Left kidney (tissue), 2 donors: ENCODE results near the gene ZNF786. TPM values are rescaled to one million over a fixed set of nuclear protein-coding genes. Genes with fewer than 3 reads are reported as not detected.
"Not testable (repeated sequence)": the region's sequence is repeated elsewhere in the genome, so short reads cannot be mapped to it uniquely, and the experiment has no call there.

Experiments used
- DNase-seq: peaks from one replicate; pipeline ENCODE4 v3.0.0-alpha.2; 2013
- polyA plus RNA-seq: library from polyadenylated mRNA; unstranded; fragments of 120-200 nt; gene quantifications from one replicate; pipeline ENCODE4 v1.2.1, GENCODE V29; 2013; ENCODE audit not compliant: insufficient read length

ZNF786 gene
- polyA plus RNA-seq, 1 donor, result 9.3 TPM

DNA sequence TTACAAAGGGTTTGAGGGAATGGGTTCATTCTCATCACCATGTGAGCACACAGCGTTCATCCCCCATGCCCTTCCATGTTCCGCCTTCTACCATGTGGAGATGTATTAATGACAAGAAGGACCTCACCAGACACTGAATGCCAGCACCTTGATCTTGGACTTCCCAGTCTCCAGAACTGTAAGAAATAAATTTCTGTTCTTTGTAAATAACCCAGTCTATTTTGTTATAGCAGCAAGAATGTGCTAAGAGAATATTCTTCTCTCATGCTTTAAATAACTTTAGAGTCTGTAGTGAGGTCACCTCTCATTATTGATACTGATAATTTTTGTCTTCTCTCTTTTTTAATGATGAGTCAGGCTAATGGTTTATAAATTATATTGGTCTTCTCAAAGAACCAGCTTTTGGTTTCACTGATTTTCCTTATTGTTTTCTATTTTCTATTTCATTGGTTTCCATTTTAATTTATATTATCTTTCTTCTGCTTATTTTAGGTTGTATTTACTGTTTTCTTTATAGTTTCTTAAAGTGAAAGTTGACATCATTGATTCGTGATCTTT is 59.1 kb downstream of the ZNF786 start:
- no peak for DNase-seq

DNA sequence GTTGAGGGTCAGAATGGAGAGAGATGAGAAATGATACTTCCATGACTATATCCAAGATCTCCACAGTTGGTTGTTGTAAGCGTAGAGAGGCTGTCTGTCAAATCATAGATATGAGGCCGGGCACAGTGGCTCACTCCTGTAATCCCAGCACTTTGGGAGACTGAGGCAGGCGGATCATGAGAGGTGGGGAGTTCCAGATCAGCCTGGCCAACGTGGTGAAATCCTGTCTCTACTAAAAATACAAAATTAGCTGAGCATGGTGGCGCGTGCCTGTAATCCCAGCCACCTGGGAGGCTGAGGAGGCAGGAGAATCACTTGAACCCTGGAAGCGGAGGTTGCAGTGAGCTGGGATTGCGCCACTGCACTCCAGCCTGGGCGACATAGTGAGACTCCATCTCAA is 60.1 kb downstream of the ZNF786 start:
- DNase-seq, result not testable (repeated sequence)

DNA sequence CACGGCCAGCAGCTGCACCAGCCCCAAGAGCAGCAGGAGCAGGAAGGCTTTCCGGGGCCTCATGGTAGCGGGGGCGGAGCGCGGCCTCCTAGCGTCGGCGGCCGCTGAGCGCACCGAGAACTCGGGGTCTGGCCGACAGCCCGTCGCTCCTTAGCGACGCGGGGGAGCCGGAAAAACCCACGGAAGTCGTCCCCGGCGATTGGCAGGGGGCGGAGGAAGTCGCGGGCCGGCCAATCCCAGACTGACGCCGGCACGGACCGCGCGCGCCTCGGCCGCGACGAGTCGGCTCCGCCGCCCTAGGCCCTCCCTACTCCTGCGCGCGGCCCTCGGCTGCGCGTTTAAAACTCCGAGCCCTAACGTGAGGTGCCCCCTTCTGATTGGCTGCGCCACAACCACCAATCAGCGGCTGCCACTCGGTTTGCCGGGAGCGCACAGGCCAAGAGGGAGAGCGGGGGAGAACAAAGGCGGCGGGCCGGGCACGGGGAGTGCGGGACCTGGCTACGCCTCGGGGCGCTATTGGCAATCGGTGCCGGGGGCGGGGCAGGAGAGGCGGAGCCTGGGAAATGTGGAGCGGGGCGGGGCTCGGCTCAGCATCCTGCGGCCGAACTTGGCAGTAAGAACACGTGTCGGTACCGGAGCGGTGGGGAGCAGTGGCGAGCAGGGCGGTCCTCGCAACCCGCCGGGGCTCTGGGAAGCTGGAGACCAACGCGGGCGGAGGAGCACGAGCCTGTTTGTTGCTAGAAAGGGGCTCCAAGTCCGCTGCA is 62.0 kb downstream of the ZNF786 start, which contains the start of gene PDIA4:
TSS of gene PDIA4 (minus strand) at position 160 of the 764 bp plus-strand sequence. CDS start at position 63, 97 bp downstream.
- peak; percentile 99 for DNase-seq

DNA sequence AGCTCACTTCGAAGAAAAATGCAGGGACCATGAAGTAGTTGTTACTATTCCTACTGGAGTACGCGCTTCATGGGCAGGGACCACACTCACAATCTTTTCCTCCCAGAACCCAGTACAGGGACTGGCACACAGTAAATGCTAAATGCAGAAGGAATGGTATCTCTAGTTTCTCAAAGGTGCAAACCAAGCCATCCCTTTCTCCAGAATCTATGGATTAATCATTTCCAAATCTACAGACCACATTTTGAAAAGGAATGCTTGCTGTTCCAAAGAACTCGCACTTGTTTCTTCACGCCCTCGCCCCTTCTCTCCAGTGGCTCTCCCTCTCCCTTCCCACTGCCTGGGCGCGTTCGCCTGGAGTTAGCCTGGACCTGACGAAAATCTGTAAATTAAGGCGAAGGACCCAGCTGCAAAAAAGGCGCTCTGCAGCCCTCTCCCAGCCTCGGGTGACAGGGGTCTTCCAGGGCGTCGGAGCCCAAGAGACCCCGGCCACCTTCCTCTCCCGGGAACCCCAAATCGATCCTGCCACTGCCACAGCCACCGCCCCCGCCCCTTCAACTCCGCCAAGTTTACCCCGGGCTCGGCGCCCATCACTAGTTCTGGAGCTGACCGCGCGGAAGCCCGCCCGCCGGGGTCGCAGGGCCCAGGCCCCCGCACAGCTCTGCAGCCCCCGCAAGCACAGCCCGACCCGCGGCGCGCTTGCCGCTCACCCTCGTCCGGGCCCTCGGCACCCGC is 62.7 kb downstream of the ZNF786 start:
- no peak for DNase-seq

DNA sequence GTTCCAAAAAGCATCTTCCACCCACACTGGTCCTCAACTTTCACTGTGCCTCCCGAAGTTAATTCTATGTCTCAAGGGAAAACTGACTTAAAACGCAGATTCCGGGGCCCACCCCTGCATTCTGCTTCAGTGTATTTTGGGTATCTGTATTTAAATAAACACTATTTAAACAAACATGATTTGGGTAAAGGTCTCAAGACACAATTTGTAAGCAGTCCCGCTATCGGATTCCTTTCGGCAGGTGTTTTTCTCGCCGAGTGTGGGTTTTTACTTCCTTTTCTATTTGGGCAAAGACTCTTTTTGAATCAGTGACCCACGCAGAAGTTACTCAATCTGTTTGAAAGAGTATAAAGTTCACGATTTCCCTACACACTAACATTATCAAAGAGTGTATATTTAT is 63.5 kb downstream of the ZNF786 start:
- DNase-seq, result no peak

DNA sequence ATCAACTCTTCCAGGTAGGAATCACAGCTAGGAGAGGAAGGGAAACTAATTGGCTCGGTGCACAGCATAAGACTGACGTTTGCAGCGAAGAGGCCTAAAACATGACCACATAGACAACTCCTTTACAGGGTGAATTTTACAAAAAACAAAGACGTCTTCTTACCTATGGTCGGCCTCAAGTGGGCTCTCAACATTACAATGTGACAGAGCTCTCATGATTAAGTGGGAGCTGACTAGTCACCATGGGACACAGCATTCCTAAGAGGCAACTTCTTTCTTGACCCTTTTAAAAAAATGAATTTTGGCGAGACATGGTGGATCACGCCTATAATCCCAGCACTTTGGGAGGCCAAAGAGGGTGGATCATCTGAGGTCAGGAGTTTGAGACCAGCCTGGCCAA is 66.9 kb downstream of the ZNF786 start:
- no peak for DNase-seq

DNA sequence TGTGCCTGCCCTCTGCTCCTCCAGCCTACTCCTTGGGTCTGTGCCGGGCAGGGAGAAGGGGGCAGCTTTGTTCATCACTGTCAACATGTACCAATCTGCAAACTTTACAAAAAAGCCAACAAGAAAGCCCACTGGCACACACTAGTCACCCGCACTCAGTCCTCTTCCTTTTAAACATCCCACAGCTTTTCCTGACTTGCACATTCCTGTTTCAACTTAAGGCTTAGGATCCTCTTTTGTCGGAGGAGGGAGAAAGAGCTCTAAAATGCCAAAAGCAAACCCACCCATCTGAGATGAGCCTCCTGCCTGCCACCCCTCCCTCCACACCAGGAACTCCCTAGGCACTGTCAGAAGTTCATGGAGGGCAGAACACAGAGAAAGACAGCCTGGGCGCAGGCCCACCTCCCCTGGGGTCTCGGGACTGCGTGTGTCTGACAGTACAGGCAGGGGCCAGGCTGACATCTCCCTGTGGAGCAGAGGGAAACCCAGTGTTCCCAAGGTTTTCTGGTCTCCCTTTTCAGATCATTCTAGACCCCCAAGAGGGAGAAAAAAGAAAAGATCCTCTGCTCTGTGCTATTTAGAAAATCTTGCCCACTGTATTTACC is 67.7 kb downstream of the ZNF786 start:
- DNase-seq, result no peak

DNA sequence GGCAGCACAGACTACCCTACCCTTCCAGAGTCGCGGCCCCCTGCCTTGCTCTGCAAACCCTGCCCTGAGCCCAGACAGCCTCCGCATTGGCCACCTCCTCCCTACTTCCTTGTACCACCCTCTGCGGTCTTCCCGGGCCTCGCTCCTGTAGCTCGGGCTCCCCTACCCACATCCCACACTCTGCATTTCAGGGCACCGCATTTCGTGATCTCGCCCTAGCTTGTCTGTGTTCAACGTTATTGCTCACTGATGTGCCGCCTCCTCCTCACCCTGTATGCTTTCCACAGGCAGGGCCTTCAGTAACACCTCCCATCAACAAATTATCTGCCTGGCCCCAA is 68.8 kb downstream of the ZNF786 start:
- no peak for DNase-seq

DNA sequence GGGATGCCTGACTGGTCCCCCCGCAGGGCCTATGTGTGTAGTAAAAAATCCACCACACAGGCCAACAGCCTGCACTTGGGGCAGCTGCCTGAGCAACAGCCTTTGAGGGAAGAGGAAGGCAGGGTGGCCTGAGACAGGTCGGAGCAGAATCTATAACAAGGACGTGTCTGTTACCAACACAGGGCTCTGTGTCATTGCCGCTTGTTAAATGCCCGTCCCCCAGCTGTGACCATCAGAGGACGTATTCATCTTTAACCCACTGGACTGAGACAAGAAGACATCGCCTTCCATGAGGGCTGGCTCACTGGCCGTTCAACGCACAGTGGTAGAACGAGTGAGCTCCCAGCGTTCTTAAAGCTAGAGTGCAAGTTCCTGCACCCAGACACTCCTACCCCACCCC is 70.0 kb downstream of the ZNF786 start:
- no peak for DNase-seq

Other genes starting within 250 kb of the ZNF786 start
- 63.9 TPM for gene EZH2, start 206.4 kb downstream of the ZNF786 start, polyA plus RNA-seq
- gene PDIA4, start 62.2 kb downstream of the ZNF786 start, polyA plus RNA-seq, result 175 TPM
- gene ZNF425, start 35.6 kb upstream of the ZNF786 start, polyA plus RNA-seq, result 8.6 TPM
- 15.6 TPM for gene ZNF398, start 56.7 kb upstream of the ZNF786 start, polyA plus RNA-seq
- 25.2 TPM for gene ZNF282, start 104.8 kb upstream of the ZNF786 start, polyA plus RNA-seq
- gene ZNF212, start 148.9 kb upstream of the ZNF786 start, polyA plus RNA-seq, result 17.1 TPM
- gene ZNF783, start 171.5 kb upstream of the ZNF786 start, polyA plus RNA-seq, result 17.0 TPM